Panc1 (cell line): ENCODE data around the gene SLC7A6. TPM values are rescaled to one million over a fixed set of nuclear protein-coding genes. Genes with fewer than 3 reads are reported as not detected.

Source experiments
- microRNA-seq: library from miRNA; unstranded; fragments of <30 nt; microRNA quantifications from one replicate; pipeline ENCODE4 v1.1.0, GENCODE V29; 2020; ENCODE audit not compliant: unreplicated experiment
- total RNA-seq: library from RNA; stranded (reverse); gene quantifications from one replicate; pipeline ENCODE4 v1.2.1, GENCODE V29; 2021; ENCODE audit not compliant: unreplicated experiment

Gene SLC7A6
- total RNA-seq, 1 experiment from 2014 or later: 58.9 TPM

Small RNA genes lying within 50 kb of the gene (microRNA-seq; reads per million reads assigned to microRNA genes)
- 1.3 reads per million for gene MIR6773

Other genes starting within 250 kb of the SLC7A6 start
- gene DPEP2NB, start 248.6 kb upstream of the SLC7A6 start, total RNA-seq: not detected
- 8.4 TPM for gene DDX28, start 241.3 kb upstream of the SLC7A6 start, total RNA-seq
- 12.1 TPM for gene DUS2, start 241.2 kb upstream of the SLC7A6 start, total RNA-seq
- 24.8 TPM for gene NFATC3, start 179.2 kb upstream of the SLC7A6 start, total RNA-seq
- gene ESRP2, start 28.4 kb upstream of the SLC7A6 start, total RNA-seq: 27.0 TPM
- 14.3 TPM for gene PLA2G15, start 19.2 kb upstream of the SLC7A6 start, total RNA-seq
- 16.0 TPM for gene SLC7A6OS, start 46.4 kb downstream of the SLC7A6 start, total RNA-seq
- 33.1 TPM for gene PRMT7, start 46.5 kb downstream of the SLC7A6 start, total RNA-seq
- gene SMPD3, start 184.0 kb downstream of the SLC7A6 start, total RNA-seq: 0.77 TPM